OCI-LY7 (cell line): ENCODE results near the gene ANKS1B. TPM values are rescaled to one million over a fixed set of nuclear protein-coding genes. Genes with fewer than 3 reads are reported as not detected.

ENCODE experiments used
- BruUV-seq: library from RNA; stranded (reverse); fragments of 400-500 nt; replicated peaks from 2 replicates; lab custom pipeline; 2021; lab: Mats Ljungman, UMichigan
- CTCF ChIA-PET: fragments of 300-600 bp; sonication (Branson Sonifier 250); formaldehyde crosslinking; loops from one replicate; lab custom pipeline; 2022; ENCODE audit warnings: antibody characterized with exemption; ENCODE audit not compliant: unreplicated experiment; lab: Charles Lee
- POLR2A ChIA-PET: fragments of 300-600 bp; sonication (Branson Sonifier 250); formaldehyde crosslinking; loops from one replicate; lab custom pipeline; 2022; ENCODE audit warnings: antibody characterized with exemption; lab: Charles Lee
- DNase-seq: peaks from one replicate; pipeline ENCODE4 v3.0.0-alpha.2; 2015; ENCODE audit warnings: low spot score
- H2AFZ ChIP-seq: fragments of 200-600 bp; sonication (generic), shearing (Covaris generic); 2 replicates; pipeline ENCODE4 v1.6.1; 2014; ENCODE audit warnings: mild to moderate bottlenecking, antibody characterized with exemption, low read length, moderate library complexity
- H3K27ac ChIP-seq: fragments of 200-600 bp; sonication (generic); 2 replicates; pipeline ENCODE4 v1.5.1; 2014; ENCODE audit warnings: mixed run types, low read depth, mild to moderate bottlenecking, moderate library complexity, low read length, inconsistent platforms; ENCODE audit not compliant: poor library complexity, severe bottlenecking
- H3K36me3 ChIP-seq: fragments of 200-600 bp; sonication (generic); 2 replicates; pipeline ENCODE4 v1.6.1; 2014; ENCODE audit warnings: mild to moderate bottlenecking, antibody characterized with exemption, low read length, moderate library complexity, mixed read lengths; ENCODE audit not compliant: insufficient read depth
- H3K4me1 ChIP-seq: fragments of 200-600 bp; sonication (generic); 2 replicates; pipeline ENCODE4 v1.5.1; 2014; ENCODE audit warnings: mild to moderate bottlenecking, low read length; ENCODE audit not compliant: insufficient read depth, poor library complexity, severe bottlenecking
- H3K4me2 ChIP-seq: fragments of 200-600 bp; sonication (generic); 2 replicates; pipeline ENCODE4 v1.6.1; 2014; ENCODE audit warnings: mild to moderate bottlenecking, low read length
- H3K4me3 ChIP-seq: fragments of 200-600 bp; sonication (generic); 2 replicates; pipeline ENCODE4 v1.5.1; 2014; ENCODE audit warnings: mild to moderate bottlenecking, low read depth, low read length; ENCODE audit not compliant: poor library complexity, severe bottlenecking
- H3K79me2 ChIP-seq: fragments of 200-600 bp; sonication (generic); 2 replicates; pipeline ENCODE4 v1.6.1; 2016; ENCODE audit warnings: low read depth, mild to moderate bottlenecking, low read length, moderate library complexity, mixed read lengths; ENCODE audit not compliant: insufficient read depth
- H3K9me2 ChIP-seq: fragments of 200-600 bp; sonication (generic); 2 replicates; pipeline ENCODE4 v1.6.1; 2016; ENCODE audit warnings: mild to moderate bottlenecking, low read length, mixed read lengths; ENCODE audit not compliant: insufficient read depth
- H3K9me3 ChIP-seq: fragments of 200-600 bp; sonication (generic); 2 replicates; pipeline ENCODE4 v1.6.1; 2014; ENCODE audit warnings: mild to moderate bottlenecking, mixed run types, low read length, mixed read lengths
- H4K20me1 ChIP-seq: fragments of 200-600 bp; sonication (generic); 2 replicates; pipeline ENCODE4 v1.6.1; 2014; ENCODE audit warnings: mild to moderate bottlenecking, antibody characterized with exemption, low read length, moderate library complexity, mixed read lengths; ENCODE audit not compliant: insufficient read depth
- CTCF ChIP-seq: fragments of 200-600 bp; sonication (generic); conservative IDR thresholded peaks from 2 replicates; pipeline ENCODE4 v1.5.1; 2014; ENCODE audit warnings: mild to moderate bottlenecking, antibody characterized with exemption, low read length, moderate library complexity, mixed read lengths
- EZH2phosphoT487 ChIP-seq: fragments of 200-600 bp; sonication (generic); IDR thresholded peaks from 2 replicates; pipeline ENCODE4 v1.6.1; 2018; ENCODE audit warnings: low read depth, borderline replicate concordance, mild to moderate bottlenecking, mixed run types, antibody characterized with exemption, low read length, moderate library complexity, mixed read lengths
- intact Hi-C: fragments of 100-400 bp; cut with micrococcal nuclease; formaldehyde crosslinking; loops from one replicate; pipeline ENCODE4 v1.10.0; 2022; ENCODE audit not compliant: unreplicated experiment
- total RNA-seq, 2 experiments: library from RNA; depleted of rRNA in 1 of 2; stranded (reverse); fragments of >200 nt in 1 of 2; shearing (Covaris generic) in 1 of 2; gene quantifications; 2 replicates each; pipeline ENCODE4 v1.2.3, GENCODE V29; 2014 to 2022

Gene ANKS1B
- total RNA-seq, 2 experiments from 2014 or later = 2.9 to 6.0 TPM

- no TSS peak for BruUV-seq
- POLR2A ChIA-PET = interaction anchor here (0.6 to 2.4 kb wide), 9 partner anchors 9 to 443 kb away, joined by 3 to 9 read pairs (median 3); no protein-coding TSS in a partner anchor
- no peaks in the 10 kb centered on the region for H3K9me2 ChIP-seq
- no peaks in the 10 kb centered on the region for H4K20me1 ChIP-seq
- CTCF ChIA-PET = no interaction called here
- H3K4me1 ChIP-seq = peaks cover 16% of the 10 kb centered on the region
- H3K9me3 ChIP-seq = peaks cover 64% of the 10 kb centered on the region
- H3K4me2 ChIP-seq = no peak overlapping the region
- H2AFZ ChIP-seq = peak overlapping the region; percentile 44; the same call in 1 of the 2 replicates
- H3K79me2 ChIP-seq = no peaks in the 10 kb centered on the region
- no peak overlapping the region for H3K27ac ChIP-seq
- TF ChIP-seq CTCF (no peak), EZH2phosphoT487 (no peak)
- no peak for DNase-seq
- intact Hi-C loops = no loop called here
- H3K36me3 ChIP-seq = peaks cover 38% of the 10 kb centered on the region
- no peak overlapping the region for H3K4me3 ChIP-seq
Measured at GRCh38 chr12:99752740-99753139, 232.0 kb downstream of the ANKS1B start.

GRCh38 chr12:99746538-99746937, 238.2 kb downstream of the ANKS1B start:
- H3K27ac ChIP-seq = peak overlapping the region; percentile 97
- intact Hi-C loops = no loop called here
- no TSS peak for BruUV-seq
- no peaks in the 10 kb centered on the region for H4K20me1 ChIP-seq
- DNase-seq = peak; percentile 59
- no peaks in the 10 kb centered on the region for H3K9me2 ChIP-seq
- no peaks in the 10 kb centered on the region for H3K79me2 ChIP-seq
- peaks cover 22% of the 10 kb centered on the region; the same call in 1 of the 2 replicates for H3K9me3 ChIP-seq
- H3K36me3 ChIP-seq = peaks cover 9% of the 10 kb centered on the region
- no peak overlapping the region for H3K4me3 ChIP-seq
- ChIA-PET POLR2A (interaction anchor here (0.6 to 2.0 kb wide), 5 partner anchors 11 to 399 kb away, joined by 3 to 7 read pairs (median 4); no protein-coding TSS in a partner anchor), CTCF (no interaction called here)
- peaks cover 57% of the 10 kb centered on the region for H3K4me1 ChIP-seq
- H2AFZ ChIP-seq = peak overlapping the region; percentile 86; the same call in 1 of the 2 replicates
- peak overlapping the region; percentile 35 for H3K4me2 ChIP-seq
- TF ChIP-seq CTCF (peak; percentile 71), EZH2phosphoT487 (no peak)

- no peak for TF ChIP-seq EZH2phosphoT487
- no peak for TF ChIP-seq CTCF
- peak overlapping the region; percentile 35; the same call in 1 of the 2 replicates for H3K4me2 ChIP-seq
Measured at GRCh38 chr12:99745895-99746294, 238.8 kb downstream of the ANKS1B start.

More at GRCh38 chr12:99745895-99746294, 238.8 kb downstream of the ANKS1B start:
- no TSS peak for BruUV-seq
- Histone ChIP-seq H4K20me1 (no peaks in the 10 kb centered on the region), H3K4me3 (no peak overlapping the region), H3K9me2 (no peaks in the 10 kb centered on the region), H3K4me1 (peaks cover 57% of the 10 kb centered on the region), H3K36me3 (peaks cover 9% of the 10 kb centered on the region), H2AFZ (peak overlapping the region; percentile 86; the same call in 1 of the 2 replicates), H3K27ac (peak overlapping the region; percentile 97), H3K9me3 (peaks cover 19% of the 10 kb centered on the region; the same call in 1 of the 2 replicates), H3K79me2 (no peaks in the 10 kb centered on the region)
- intact Hi-C loops = no loop called here
- POLR2A ChIA-PET = interaction anchor here (0.7 to 2.0 kb wide), 2 partner anchors 21 to 449 kb away, joined by 3 to 7 read pairs; no protein-coding TSS in a partner anchor
- DNase-seq = no peak
- CTCF ChIA-PET = no interaction called here
